Measurements from ENCODE around the gene PRPF6.

Gene PRPF6

DNA sequence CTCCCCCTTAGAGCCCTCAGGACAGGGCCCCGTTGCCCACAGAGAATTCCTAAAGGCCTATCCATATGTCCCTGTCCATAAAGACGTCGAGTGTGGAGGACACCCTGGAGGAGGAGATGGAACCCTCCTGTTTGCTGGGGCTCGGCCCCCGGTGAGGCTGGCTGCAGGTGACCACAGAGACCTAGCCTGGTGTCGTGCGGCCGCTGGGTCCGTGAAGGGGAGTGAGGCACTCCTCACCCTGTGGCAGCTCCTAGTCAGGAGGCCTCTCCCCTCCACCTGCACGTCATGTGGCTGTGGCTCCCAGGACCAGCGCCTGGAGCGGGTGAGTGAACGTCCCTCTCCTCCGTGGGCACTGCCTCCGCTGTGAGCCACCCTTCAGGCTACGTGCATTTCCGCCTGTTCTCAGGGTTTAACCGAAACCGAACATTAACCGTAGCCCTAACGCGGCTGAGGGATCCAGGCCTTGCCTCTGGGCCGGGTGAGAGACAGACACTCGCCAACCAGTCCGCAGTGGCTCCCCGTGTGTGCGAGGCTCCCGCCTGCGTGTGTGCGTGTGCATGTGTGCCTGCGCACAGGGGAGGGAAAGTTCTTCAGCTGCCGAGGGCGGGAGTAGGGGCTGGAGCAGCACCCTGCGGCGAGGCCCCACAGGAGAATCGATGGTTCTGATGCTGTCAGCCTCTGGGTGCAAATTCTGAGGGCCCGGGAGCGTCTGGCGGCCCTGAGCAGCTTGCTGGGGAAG is 76.1 kb downstream of the PRPF6 start:
- TF ChIP-seq, protein P1, sequence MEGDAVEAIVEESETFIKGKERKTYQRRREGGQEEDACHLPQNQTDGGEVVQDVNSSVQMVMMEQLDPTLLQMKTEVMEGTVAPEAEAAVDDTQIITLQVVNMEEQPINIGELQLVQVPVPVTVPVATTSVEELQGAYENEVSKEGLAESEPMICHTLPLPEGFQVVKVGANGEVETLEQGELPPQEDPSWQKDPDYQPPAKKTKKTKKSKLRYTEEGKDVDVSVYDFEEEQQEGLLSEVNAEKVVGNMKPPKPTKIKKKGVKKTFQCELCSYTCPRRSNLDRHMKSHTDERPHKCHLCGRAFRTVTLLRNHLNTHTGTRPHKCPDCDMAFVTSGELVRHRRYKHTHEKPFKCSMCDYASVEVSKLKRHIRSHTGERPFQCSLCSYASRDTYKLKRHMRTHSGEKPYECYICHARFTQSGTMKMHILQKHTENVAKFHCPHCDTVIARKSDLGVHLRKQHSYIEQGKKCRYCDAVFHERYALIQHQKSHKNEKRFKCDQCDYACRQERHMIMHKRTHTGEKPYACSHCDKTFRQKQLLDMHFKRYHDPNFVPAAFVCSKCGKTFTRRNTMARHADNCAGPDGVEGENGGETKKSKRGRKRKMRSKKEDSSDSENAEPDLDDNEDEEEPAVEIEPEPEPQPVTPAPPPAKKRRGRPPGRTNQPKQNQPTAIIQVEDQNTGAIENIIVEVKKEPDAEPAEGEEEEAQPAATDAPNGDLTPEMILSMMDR (IDR thresholded peaks at IDR 0.05): no peak

DNA sequence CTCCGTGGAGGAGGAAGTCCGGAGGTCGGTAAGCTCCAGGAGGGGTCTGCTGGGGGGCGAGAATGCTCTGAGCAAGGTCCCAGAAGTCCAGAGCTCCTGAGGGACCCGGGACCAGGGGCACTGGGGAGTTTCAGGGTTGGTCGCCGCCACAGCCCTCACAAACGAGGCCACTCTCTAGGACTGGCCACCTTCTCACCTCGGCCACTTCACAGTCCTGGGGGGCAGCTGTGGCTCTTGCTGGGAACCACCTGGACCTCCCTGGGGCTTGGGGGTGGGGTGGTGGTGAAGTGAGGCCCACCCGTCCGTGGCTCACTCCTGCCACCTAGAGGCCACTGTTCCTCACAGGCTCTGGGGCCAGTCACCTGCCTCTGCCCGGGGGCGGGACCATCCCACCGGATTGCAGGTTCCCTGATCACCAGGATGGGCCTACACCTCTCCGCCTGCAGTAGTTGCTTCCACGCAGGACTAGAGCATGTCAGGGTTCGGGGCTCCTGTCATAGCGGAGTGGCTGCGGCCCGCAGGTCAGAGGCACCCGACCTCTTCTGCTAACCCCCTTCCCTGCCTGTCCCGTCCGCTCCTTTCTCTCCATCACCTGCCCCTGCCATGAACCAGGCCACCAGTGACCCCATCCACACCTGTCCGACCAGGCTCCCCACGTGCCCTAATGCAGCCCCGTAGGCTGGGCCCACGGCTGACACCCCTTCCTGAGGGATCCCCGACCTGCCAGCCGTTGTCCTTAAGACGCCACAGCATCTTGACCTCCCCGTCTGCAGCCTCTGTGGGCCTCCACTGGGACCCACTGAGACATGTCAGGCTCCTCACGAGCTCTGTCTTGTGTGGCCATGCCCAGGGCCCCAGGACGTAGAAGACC is 76.9 kb downstream of the PRPF6 start:
- TF ChIP-seq, protein P1 (IDR thresholded peaks at IDR 0.05): peak; percentile 96

DNA sequence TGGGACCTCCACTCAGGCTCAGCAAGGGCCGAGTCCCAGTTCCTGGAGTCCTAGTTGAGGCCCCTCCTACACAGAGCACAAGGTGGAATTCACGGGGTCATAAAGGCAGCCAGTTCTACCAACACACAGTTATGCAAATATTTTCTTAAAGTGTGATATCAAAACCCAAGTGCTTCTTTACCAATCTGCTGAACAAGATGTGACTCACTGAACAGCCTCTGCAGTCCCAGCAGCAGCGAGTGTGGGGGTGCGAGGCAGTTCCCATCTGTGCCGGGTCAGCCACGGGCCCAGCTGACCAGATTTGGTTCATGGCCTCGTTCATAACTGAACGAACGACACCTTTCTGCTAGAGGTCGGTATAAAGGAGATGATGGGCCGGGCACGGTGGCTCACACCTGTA is 77.6 kb downstream of the PRPF6 start:
- TF ChIP-seq, protein P1 (IDR thresholded peaks at IDR 0.05): no peak

DNA sequence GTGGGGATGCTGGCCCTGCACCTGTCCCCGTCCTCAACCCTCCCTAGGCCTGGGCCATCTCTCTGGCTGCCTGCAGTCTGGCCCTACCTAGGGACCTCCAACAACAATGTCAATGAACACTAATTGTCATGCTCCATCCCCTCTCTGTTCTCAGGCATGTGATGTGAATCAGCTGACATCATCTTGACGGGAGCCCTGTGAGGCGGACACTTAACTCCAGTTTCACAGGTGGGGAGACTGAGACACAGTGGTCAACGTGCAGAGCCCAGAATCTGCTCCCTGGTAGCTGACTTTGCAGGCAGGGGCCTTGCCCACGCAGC is 81.3 kb downstream of the PRPF6 start:
- TF ChIP-seq, protein P1 (IDR thresholded peaks at IDR 0.05): no peak

DNA sequence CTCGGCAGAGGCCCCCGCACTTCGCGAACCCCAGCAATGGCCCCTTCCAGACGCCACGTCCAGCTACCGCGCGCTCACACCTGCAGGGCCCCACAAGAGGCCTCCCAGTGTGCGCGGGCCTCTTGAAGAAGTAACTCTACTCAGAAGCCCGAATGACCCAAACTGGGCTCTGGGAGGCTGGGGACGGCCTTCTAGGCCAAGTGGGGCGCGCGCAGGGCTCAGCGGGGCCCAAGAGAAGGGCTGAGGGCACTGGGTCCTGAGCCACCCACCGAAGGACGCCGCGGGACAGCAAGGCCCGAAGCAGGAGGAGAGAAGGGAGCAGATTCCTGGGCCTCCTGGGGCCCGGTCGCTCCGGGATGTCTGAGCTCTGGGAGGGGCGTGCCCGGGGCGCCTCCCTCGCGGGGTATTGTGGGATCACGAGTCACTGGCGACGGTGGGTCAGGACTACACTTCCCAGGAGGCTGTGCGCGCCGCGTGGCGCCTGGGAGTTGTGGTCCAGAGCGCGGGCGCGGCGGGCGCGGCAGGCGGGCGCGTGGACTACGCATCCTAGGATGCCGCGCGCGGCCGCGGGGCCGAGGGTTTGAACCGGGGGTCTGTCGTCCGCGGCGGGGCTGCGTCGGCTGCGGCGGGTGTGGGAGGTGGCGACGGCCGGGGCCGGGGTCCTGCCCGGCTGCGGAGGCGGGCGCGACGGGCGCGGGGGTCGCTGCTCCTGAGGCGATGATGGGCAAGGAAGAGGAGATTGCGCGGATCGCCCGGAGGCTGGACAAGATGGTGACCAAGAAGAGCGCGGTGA is 81.9 kb downstream of the PRPF6 start, which contains the start of gene TCEA2:
TSS of gene TCEA2 (plus strand) at position 603 of the 793 bp plus-strand sequence. CDS start at position 718, 115 bp downstream.
- TF ChIP-seq, protein P1 (IDR thresholded peaks at IDR 0.05): no peak

DNA sequence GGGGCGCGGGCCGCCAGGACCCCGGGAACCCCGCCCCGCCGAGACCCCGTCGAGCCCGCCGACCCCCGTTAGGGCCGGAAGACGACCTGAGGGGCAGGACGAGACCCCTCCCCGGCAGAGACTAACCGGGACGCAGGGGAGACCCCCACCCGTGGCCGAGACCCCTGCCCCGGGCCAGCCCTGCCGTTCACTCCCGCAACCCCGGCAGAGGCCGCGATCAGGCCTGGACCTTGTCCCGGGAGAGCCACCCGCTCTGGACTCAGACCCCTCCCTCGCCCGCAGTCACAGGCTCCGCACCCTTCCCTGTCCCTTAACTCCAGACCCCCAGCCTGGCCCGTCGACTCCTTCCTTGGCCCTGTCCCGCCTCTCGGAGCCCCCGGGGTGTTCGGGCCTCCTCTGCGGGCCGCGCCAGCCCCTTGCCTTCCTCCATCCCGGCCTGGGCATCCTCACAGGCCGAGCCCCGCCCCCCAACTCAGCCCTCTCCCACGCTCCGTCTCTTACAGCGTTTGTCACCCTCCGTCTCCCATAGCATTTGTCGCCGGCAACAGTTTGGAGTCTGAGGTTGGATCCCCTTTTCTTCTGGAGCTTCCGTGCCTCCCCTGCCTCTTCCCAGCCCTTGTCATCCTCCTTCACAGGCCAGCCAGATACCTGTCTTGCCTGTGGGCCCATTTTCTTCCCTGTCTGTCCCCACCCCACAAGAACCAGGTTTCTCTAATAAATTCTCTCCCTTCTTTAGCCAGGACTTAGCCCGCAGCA is 82.6 kb downstream of the PRPF6 start:
- TF ChIP-seq, protein P1 (IDR thresholded peaks at IDR 0.05): no peak
